ENCODE measurements around the gene MLLT6.

DNA sequence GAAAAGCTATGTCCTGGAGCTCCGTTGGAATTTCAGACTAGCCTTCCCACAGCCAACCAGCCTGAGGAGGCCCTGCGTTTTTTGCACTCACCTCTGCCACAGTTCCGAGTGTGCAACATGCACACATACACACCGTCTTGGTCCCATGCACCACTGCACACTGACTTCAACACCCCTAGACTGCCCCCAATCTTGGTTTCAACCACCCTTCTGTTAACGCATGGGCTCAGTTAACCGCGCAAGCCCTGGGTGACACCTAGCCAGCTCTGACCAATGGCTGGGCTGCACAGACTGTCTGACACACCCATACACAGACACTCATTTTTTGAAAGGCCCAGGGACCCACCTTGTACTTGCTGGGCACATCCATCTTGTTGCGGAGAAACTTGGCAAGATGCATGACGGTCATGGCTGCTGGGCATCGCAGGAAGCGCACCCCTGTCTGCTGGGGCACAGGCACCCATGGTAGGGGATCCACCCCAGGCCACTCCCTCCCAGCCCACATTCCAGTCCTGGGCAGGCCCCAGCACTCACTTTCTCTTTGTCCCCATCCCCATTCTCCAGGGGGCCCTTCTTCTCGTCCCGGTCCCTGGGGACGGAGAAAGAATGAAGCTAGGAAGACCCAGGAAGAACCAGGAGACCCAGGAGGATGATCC, 33.1 kb downstream of the MLLT6 start:
- TF ChIP-seq CTCF (IDR thresholded peaks at IDR 0.05) (no peak), POLR2A (IDR thresholded peaks at IDR 0.05; ENCODE audit: low read length) (no peak), ZNF302 (CRISPR knock-in tag; IDR thresholded peaks at IDR 0.05) (no peak), POLR2AphosphoS2 (conservative IDR thresholded peaks at IDR 0.05; ENCODE audit: low read length) (no peak), BCL3 (IDR thresholded peaks at IDR 0.05) (no peak), EHMT2 (IDR thresholded peaks at IDR 0.05; ENCODE audit: low read depth) (no peak), FOSB (CRISPR knock-in tag; IDR thresholded peaks at IDR 0.05) (no peak)
- TF ChIP-seq, protein P1, sequence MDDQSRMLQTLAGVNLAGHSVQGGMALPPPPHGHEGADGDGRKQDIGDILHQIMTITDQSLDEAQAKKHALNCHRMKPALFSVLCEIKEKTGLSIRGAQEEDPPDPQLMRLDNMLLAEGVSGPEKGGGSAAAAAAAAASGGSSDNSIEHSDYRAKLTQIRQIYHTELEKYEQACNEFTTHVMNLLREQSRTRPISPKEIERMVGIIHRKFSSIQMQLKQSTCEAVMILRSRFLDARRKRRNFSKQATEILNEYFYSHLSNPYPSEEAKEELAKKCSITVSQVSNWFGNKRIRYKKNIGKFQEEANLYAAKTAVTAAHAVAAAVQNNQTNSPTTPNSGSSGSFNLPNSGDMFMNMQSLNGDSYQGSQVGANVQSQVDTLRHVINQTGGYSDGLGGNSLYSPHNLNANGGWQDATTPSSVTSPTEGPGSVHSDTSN (IDR thresholded peaks at IDR 0.05), result no peak
- TF ChIP-seq, protein P2, sequence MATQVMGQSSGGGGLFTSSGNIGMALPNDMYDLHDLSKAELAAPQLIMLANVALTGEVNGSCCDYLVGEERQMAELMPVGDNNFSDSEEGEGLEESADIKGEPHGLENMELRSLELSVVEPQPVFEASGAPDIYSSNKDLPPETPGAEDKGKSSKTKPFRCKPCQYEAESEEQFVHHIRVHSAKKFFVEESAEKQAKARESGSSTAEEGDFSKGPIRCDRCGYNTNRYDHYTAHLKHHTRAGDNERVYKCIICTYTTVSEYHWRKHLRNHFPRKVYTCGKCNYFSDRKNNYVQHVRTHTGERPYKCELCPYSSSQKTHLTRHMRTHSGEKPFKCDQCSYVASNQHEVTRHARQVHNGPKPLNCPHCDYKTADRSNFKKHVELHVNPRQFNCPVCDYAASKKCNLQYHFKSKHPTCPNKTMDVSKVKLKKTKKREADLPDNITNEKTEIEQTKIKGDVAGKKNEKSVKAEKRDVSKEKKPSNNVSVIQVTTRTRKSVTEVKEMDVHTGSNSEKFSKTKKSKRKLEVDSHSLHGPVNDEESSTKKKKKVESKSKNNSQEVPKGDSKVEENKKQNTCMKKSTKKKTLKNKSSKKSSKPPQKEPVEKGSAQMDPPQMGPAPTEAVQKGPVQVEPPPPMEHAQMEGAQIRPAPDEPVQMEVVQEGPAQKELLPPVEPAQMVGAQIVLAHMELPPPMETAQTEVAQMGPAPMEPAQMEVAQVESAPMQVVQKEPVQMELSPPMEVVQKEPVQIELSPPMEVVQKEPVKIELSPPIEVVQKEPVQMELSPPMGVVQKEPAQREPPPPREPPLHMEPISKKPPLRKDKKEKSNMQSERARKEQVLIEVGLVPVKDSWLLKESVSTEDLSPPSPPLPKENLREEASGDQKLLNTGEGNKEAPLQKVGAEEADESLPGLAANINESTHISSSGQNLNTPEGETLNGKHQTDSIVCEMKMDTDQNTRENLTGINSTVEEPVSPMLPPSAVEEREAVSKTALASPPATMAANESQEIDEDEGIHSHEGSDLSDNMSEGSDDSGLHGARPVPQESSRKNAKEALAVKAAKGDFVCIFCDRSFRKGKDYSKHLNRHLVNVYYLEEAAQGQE (IDR thresholded peaks at IDR 0.05), result no peak

Measured in A549 (cell line).